HG03103 (cell line): Measurements from ENCODE around the gene KLK3.

Experiments
- ATAC-seq: cut with Tn5 transposase; IDR thresholded peaks from one replicate; pipeline ENCODE4 v1.9.1; 2021; ENCODE audit warnings: low read depth; ENCODE audit not compliant: unreplicated experiment

KLK3 gene

GRCh38 chr19:50830266-50831025 lies 24.3 kb upstream of the KLK3 start:
- ATAC-seq = no peak

- ATAC-seq = no peak
These were observed 23.7 kb upstream of the KLK3 start for GRCh38 chr19:50831026-50831396.

GRCh38 chr19:50832666-50833065 lies 22.0 kb upstream of the KLK3 start:
- ATAC-seq = no peak

GRCh38 chr19:50833117-50833801 lies 21.5 kb upstream of the KLK3 start, which contains the start of gene KLK15:
TSS of gene KLK15 (minus strand) at chr19:50833574. CDS start at chr19:50831492, 2,082 bp downstream.
- ATAC-seq = no peak

GRCh38 chr19:50833802-50834167 lies 20.9 kb upstream of the KLK3 start:
- ATAC-seq = no peak

- no peak for ATAC-seq
These were observed 19.5 kb upstream of the KLK3 start for GRCh38 chr19:50835103-50835784.

- peak; percentile 82 for ATAC-seq
These were observed 18.8 kb upstream of the KLK3 start for GRCh38 chr19:50835785-50836542.

- no peak for ATAC-seq
These were observed 18.0 kb upstream of the KLK3 start for GRCh38 chr19:50836543-50837195.

GRCh38 chr19:50837300-50837699 lies 17.4 kb upstream of the KLK3 start:
- ATAC-seq = no peak

GRCh38 chr19:50838239-50838638 lies 16.5 kb upstream of the KLK3 start:
- no peak for ATAC-seq

GRCh38 chr19:50839712-50840655 lies 14.7 kb upstream of the KLK3 start:
- ATAC-seq = no peak

GRCh38 chr19:50842130-50842529 lies 12.6 kb upstream of the KLK3 start:
- ATAC-seq = no peak

- no peak for ATAC-seq
These were observed 11.5 kb upstream of the KLK3 start for GRCh38 chr19:50843205-50843604.

- ATAC-seq = no peak
These were observed 11.0 kb upstream of the KLK3 start for GRCh38 chr19:50843701-50844221.

GRCh38 chr19:50844296-50844935 lies 10.3 kb upstream of the KLK3 start:
- no peak for ATAC-seq

- no peak for ATAC-seq
These were observed 4.0 kb upstream of the KLK3 start for GRCh38 chr19:50850738-50851137.

GRCh38 chr19:50851620-50852019 lies 3.1 kb upstream of the KLK3 start:
- ATAC-seq = no peak

GRCh38 chr19:50857366-50857765 lies 2.7 kb downstream of the KLK3 start:
- no peak for ATAC-seq

GRCh38 chr19:50858886-50859285 lies 4.2 kb downstream of the KLK3 start:
- ATAC-seq = no peak
